ENCODE measurements around the gene SRGAP2B. TPM values are rescaled to one million over a fixed set of nuclear protein-coding genes. Genes with fewer than 3 reads are reported as not detected.
A peak's percentile ranks its signal among the peaks of the same experiment; 100 is the strongest.
"Not testable (repeated sequence)": the region's sequence is repeated elsewhere in the genome, so short reads cannot be mapped to it uniquely, and the experiment has no call there.

Gene SRGAP2B
- total RNA-seq, 1 donor from 2014 or later, result 37.9 TPM

DNA sequence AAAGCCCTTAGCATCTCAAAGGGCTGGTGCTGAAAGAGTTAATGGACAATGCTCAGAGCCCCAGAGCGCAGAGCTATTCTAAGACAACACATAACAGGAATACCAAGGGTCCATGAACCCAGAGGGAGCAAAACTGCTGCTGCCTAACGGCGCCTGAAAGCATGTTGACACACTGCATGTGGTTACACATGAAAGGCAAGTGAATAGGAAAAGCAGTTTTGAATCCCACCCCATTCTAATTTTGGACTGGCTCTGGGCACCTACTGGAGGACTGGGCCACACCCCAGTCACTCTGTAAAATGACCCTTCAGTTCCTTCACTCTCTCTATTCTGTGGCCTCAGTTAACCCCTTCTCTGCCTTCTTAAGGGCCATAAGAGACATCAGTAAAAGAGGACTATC, 123.2 kb downstream of the SRGAP2B start:
- not testable (repeated sequence) for H3K27me3 Mint-ChIP-seq (ENCODE audit: low read depth); H3K36me3 Mint-ChIP-seq (ENCODE audit: low read depth); H3K4me3 Mint-ChIP-seq (ENCODE audit: unreplicated experiment); H3K4me1 Mint-ChIP-seq (ENCODE audit: low read depth); DNase-seq (ENCODE audit: low spot score); H3K27ac Mint-ChIP-seq (ENCODE audit: unreplicated experiment); H3K9me3 Mint-ChIP-seq (ENCODE audit: low read depth)

DNA sequence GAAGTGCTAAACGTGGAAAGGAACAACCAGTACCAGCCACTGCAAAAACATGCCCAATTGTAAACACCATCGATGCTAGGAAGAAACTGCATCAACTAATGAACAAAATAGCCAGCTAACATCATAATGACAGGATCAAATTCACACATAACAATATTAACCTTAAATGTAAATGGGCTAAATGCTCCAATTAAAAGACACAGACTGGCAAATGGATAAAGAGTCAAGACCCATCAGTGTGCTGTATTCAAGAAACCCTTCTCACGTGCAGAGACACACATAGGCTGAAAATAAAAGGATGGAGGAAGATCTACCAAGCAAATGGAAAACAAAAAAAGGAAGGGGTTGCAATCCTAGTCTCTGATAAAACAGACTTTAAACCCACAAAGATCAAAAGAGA, 128.6 kb downstream of the SRGAP2B start:
- DNase-seq (ENCODE audit: low spot score); H3K36me3 Mint-ChIP-seq (ENCODE audit: low read depth); H3K27ac Mint-ChIP-seq (ENCODE audit: unreplicated experiment); H3K4me3 Mint-ChIP-seq (ENCODE audit: unreplicated experiment); H3K9me3 Mint-ChIP-seq (ENCODE audit: low read depth); H3K27me3 Mint-ChIP-seq (ENCODE audit: low read depth); H3K4me1 Mint-ChIP-seq (ENCODE audit: low read depth): not testable (repeated sequence)

DNA sequence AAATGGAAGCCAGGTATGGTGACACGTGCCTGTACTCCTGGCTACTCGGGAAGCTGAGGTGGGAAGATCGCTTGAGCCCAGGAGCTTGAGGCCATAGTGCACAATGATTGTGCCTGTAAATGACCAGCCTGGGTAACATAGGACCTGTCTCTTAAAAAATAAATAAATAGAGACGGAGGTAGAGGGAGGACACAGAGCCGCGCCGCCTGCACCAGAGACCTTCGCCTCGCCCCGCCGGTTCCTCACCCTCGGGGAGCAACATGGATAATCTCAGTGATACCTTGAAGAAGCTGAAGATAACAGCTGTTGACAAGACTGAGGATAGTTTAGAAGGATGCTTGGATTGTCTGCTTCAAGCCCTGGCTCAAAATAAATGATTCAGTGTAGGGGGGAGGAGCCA, 130.4 kb downstream of the SRGAP2B start:
- H3K27ac Mint-ChIP-seq (ENCODE audit: unreplicated experiment); H3K27me3 Mint-ChIP-seq (ENCODE audit: low read depth); H3K9me3 Mint-ChIP-seq (ENCODE audit: low read depth); H3K36me3 Mint-ChIP-seq (ENCODE audit: low read depth); H3K4me1 Mint-ChIP-seq (ENCODE audit: low read depth): not testable (repeated sequence)
- DNase-seq (ENCODE audit: low spot score), result peak; percentile 72
- peak overlapping the region; percentile 50 for H3K4me3 Mint-ChIP-seq (ENCODE audit: unreplicated experiment)

DNA sequence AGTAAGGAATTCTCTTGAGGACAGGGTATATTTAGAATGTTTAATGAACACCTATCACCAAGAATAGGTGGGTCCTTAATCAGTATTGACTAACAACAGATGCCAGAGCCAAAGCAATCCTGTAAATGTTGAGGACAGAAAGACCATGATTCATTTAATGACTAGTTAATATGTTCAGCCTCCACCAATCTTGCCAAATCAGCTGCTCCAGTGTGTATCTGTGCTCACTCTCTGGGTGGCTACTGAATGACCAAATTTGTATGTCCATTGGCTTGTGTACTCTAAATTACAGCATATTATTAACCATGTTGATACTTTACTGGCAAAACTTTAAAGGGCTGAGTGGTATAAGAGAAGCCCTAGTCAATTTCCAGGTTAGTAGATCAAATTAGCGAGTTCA, 130.9 kb downstream of the SRGAP2B start:
- H3K9me3 Mint-ChIP-seq (ENCODE audit: low read depth); H3K36me3 Mint-ChIP-seq (ENCODE audit: low read depth); H3K27me3 Mint-ChIP-seq (ENCODE audit: low read depth); H3K27ac Mint-ChIP-seq (ENCODE audit: unreplicated experiment); DNase-seq (ENCODE audit: low spot score); H3K4me1 Mint-ChIP-seq (ENCODE audit: low read depth); H3K4me3 Mint-ChIP-seq (ENCODE audit: unreplicated experiment): not testable (repeated sequence)

GRCh38 chr1:144963571-144963970, 131.6 kb downstream of the SRGAP2B start:
- DNase-seq (ENCODE audit: low spot score); H3K27ac Mint-ChIP-seq (ENCODE audit: unreplicated experiment); H3K27me3 Mint-ChIP-seq (ENCODE audit: low read depth); H3K9me3 Mint-ChIP-seq (ENCODE audit: low read depth); H3K4me3 Mint-ChIP-seq (ENCODE audit: unreplicated experiment); H3K4me1 Mint-ChIP-seq (ENCODE audit: low read depth); H3K36me3 Mint-ChIP-seq (ENCODE audit: low read depth): not testable (repeated sequence)

DNA sequence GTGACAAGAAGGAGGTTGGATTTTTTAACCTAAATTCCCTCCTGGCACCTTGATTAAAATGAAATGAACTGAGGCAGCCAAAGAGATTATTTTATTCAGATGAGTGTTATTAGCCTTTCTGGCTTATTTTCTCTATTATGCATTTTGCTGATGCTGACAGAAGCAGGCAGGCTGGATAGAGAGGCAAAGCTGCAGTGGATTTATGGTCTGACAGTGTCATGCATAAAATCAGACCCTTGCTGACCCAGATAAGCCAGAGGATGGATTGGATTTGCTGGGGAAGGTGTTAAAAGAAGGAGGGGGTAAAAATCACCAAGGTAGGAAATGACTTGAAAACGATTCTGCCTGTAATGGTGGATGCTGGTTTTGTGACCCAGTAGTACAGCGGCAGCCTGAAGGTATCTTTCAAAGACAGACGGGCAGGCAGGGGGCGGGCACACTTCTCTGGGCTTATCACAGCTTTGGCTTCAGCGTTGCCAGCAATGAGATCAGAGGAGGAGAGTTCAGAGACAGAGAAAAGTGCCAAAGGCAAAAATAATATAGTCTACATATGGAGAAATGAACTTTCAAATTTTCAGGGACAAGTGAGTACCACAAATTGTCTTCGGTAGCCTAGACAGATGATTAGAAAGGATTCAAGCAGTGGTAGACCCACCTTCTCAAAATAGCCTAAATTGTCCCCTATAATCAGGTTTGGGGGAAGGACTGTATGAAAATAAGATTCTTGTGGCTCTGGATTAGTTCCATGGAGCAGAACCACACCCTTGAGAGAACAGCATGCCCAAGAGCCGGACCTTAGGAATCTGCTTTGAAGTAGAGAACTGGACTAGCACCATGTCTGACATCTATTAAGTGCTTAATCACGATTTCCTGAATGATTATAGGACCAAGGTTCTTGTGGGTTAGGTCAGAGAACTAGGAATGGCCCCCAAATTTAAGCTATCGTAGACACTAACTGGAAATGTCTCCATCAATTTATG, 133.2 kb downstream of the SRGAP2B start:
- not testable (repeated sequence) for H3K4me3 Mint-ChIP-seq (ENCODE audit: unreplicated experiment); H3K9me3 Mint-ChIP-seq (ENCODE audit: low read depth); H3K27me3 Mint-ChIP-seq (ENCODE audit: low read depth); H3K4me1 Mint-ChIP-seq (ENCODE audit: low read depth); H3K27ac Mint-ChIP-seq (ENCODE audit: unreplicated experiment); H3K36me3 Mint-ChIP-seq (ENCODE audit: low read depth); DNase-seq (ENCODE audit: low spot score)

DNA sequence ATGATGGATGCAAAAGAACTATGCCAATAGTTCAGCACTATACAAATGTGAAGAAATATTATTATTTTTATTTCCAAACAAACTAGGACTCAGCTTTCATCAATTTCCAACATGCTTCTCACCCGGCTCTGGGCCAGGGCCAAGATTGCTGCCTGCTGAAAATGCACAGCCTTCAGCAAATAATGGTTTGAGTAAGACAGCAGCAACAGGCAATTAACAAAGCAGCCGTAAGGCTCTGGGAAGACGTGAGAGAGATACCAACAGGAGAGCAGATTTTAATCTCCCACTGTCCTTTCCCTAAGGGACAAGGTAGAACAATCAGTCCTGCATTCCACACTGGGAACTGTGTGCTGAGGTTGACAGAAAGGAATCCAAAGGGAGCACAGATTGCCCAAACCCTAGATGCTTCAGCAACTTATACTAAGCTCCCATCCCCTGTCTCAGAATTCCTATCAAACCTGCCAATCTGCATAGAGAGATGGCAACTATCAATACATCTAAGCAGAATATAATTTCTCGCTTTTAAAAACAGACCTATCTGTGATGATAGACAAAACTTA, 134.1 kb downstream of the SRGAP2B start:
- not testable (repeated sequence) for H3K27me3 Mint-ChIP-seq (ENCODE audit: low read depth); DNase-seq (ENCODE audit: low spot score); H3K27ac Mint-ChIP-seq (ENCODE audit: unreplicated experiment); H3K9me3 Mint-ChIP-seq (ENCODE audit: low read depth); H3K4me3 Mint-ChIP-seq (ENCODE audit: unreplicated experiment); H3K4me1 Mint-ChIP-seq (ENCODE audit: low read depth); H3K36me3 Mint-ChIP-seq (ENCODE audit: low read depth)

DNA sequence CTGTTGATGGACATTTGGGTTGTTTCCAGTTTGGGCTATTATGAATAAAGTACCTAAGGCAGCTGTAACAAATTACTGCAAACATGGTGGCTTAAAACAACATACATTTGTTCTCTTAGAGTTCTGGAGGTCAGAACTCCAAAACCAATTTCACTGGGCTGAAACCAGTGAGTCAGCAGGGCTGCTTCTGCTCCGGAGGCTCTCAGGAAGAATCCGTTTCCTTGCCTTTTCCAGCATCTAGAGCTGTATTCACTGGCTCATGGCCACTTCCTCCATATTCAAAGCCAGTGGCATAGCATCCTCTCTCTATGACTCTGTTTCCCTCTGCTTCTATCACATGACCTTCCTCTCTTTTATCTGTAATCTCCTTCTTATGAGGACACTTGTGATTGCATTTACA, 146.7 kb downstream of the SRGAP2B start:
- H3K4me1 Mint-ChIP-seq (ENCODE audit: low read depth); H3K27ac Mint-ChIP-seq (ENCODE audit: unreplicated experiment); H3K4me3 Mint-ChIP-seq (ENCODE audit: unreplicated experiment); H3K36me3 Mint-ChIP-seq (ENCODE audit: low read depth); DNase-seq (ENCODE audit: low spot score); H3K9me3 Mint-ChIP-seq (ENCODE audit: low read depth); H3K27me3 Mint-ChIP-seq (ENCODE audit: low read depth): not testable (repeated sequence)

GRCh38 chr1:144947495-144947894, 147.6 kb downstream of the SRGAP2B start:
- H3K27ac Mint-ChIP-seq (ENCODE audit: unreplicated experiment); DNase-seq (ENCODE audit: low spot score); H3K4me1 Mint-ChIP-seq (ENCODE audit: low read depth); H3K27me3 Mint-ChIP-seq (ENCODE audit: low read depth); H3K4me3 Mint-ChIP-seq (ENCODE audit: unreplicated experiment); H3K9me3 Mint-ChIP-seq (ENCODE audit: low read depth); H3K36me3 Mint-ChIP-seq (ENCODE audit: low read depth): not testable (repeated sequence)

DNA sequence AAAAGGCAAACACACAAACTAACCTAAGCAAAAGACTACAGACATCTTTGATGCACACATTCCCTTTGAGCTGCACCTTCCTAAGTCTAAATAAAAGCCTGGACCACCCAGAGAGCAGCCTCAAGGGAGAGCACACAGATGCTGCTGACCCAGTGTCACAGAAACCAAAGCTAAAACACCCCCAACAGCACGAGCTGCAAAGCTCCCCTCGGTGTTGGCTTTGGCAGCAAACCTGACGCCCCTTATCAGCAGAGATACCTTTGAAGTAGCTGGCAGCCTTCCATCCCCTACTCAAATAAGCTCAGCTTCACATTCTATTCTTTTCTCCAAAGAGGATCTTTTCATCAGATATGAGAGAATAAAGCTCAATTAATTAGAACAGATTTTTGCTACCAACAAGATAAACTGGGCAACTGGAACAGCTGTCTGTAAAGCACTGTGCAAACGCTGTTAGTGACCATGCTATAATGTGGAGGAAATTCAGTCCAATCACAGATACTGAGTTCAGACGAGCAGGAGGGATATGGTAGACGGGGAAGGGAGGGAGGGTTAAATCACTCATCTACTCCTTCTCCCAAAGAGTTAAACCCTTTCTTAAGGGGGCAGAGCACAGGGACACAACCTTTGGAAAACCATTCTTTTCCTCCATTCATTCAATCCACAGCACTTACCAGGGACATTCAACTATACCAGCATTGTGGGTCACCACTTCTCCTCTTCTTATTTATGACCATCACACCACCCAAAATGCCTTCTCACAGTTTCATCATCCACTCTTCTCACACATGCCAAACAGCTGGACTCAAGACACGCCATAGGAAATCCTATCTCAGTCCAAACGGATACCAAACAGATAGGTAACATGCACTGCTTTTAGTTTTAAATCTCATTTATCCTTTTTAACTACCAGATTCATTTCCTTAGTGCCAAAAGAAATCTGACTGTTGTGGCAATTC, 148.3 kb downstream of the SRGAP2B start:
- H3K27ac Mint-ChIP-seq (ENCODE audit: unreplicated experiment); H3K9me3 Mint-ChIP-seq (ENCODE audit: low read depth); H3K4me3 Mint-ChIP-seq (ENCODE audit: unreplicated experiment): not testable (repeated sequence)

GRCh38 chr1:144941710-144942109, 153.4 kb downstream of the SRGAP2B start:
- H3K27ac Mint-ChIP-seq (ENCODE audit: unreplicated experiment); H3K4me3 Mint-ChIP-seq (ENCODE audit: unreplicated experiment); H3K27me3 Mint-ChIP-seq (ENCODE audit: low read depth); H3K4me1 Mint-ChIP-seq (ENCODE audit: low read depth); DNase-seq (ENCODE audit: low spot score); H3K36me3 Mint-ChIP-seq (ENCODE audit: low read depth); H3K9me3 Mint-ChIP-seq (ENCODE audit: low read depth): not testable (repeated sequence)

More for the DNA sequence above, 148.3 kb downstream of the SRGAP2B start:
- not testable (repeated sequence) for DNase-seq (ENCODE audit: low spot score); H3K4me1 Mint-ChIP-seq (ENCODE audit: low read depth); H3K36me3 Mint-ChIP-seq (ENCODE audit: low read depth); H3K27me3 Mint-ChIP-seq (ENCODE audit: low read depth)

DNA sequence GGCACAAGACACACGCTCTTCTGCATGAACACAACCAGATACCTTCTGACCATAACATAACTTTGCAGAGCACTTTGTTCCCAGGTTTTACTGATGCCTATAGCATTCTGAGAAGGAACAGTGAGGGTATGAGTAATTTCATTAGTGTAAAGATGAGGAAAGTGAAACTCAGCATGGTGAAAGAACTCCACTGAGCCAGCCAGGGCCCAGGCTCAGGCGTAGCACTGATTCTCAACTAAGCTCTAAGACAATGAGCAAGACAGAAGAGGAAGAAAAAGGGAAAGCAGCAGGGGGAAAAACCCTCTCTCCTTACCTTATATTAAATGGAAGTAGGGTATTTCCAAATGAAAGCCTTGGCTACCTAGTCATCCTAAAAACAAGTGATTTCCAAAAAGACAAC, 155.1 kb downstream of the SRGAP2B start:
- H3K36me3 Mint-ChIP-seq (ENCODE audit: low read depth); H3K4me3 Mint-ChIP-seq (ENCODE audit: unreplicated experiment); H3K4me1 Mint-ChIP-seq (ENCODE audit: low read depth); H3K9me3 Mint-ChIP-seq (ENCODE audit: low read depth); H3K27ac Mint-ChIP-seq (ENCODE audit: unreplicated experiment); H3K27me3 Mint-ChIP-seq (ENCODE audit: low read depth); DNase-seq (ENCODE audit: low spot score): not testable (repeated sequence)

All from chondrocyte (in vitro differentiated cells).